GM19455 (cell line): Measurements from ENCODE around the gene TLL2.

Experiments
- ATAC-seq: cut with Tn5 transposase; IDR thresholded peaks from one replicate; pipeline ENCODE4 v1.9.1; 2021; ENCODE audit not compliant: unreplicated experiment

Gene TLL2

DNA sequence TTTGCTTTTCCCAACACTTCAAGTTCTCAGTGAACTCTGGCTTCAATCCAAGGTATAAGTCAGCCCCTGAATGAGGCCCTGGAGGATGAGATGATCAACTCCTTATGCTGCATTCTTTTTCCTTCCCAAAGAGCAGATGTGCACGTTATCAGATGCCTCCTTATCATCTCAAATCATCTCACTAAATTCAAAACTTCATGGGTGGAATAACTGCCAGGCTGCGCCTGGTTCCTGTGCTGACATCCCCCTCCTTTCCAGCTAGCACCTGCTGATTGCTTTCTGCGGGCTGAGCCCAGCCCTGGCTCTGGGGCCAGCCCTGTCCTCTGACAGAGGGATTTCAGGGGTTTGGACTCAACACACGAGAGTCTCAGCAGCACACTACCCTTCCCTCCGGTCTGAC lies 44.9 kb downstream of the TLL2 start:
- ATAC-seq: no peak

DNA sequence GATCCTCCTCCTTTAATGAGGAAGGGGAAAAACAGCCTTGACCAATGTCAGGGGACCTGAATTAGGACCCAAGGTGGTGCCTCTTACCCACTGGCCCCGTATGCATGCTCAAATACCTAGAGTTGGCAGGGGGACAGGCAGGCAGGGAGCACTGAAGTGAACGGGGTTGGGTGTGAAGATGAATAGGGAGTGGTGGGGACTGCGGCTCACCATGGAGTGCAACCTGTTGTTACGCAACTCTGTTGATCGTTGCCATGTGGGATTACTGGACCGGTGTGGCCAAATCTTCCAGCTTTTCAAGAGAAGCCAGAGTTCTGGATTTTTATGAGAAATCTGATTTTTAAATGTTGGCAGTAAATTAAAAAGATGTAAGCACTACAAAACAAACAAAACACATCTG lies 48.1 kb downstream of the TLL2 start:
- ATAC-seq: no peak

DNA sequence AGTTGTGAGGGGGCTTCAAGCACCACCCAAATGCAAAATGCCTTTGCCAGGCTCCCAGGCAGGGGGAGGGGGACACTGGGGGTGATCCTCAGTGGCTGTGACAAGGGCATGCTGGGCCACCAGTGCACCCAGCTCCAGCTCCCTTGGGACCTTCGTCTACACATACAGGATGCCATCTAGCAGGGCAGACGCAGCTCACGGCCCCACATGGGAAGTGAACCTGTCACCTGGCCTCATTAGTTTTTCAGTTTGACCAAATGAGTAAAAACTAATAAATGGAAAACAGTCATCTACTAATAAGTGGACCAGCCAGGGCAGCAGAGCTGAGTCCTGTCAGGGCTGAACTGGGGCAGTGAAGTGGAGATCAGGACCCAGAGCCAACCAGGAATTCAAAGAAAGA lies 50.2 kb downstream of the TLL2 start:
- ATAC-seq: no peak

DNA sequence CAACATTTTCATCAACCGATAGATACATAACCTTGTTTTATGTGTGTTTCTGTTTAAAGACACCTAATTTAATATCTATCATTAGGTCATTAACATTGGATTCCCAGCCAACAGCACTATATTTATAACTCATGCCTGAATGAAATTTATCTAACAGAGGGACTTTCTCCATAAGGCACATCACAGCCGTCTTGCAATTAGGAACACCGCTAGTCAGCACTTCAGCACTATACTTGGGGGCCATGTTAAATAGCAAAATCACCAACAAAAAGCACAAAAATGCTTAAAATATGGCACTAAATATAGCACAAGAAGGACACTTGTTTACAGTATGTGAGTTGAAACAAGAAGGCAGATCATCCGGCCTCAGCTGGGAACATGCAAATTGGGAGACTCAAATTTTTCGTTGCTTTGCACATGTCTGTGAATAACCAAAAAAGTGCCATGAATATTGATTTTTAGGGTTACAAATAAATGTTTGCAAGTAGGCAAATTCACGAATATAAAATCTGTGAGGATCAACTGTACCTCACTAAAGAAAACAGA lies 51.0 kb downstream of the TLL2 start:
- no peak for ATAC-seq

DNA sequence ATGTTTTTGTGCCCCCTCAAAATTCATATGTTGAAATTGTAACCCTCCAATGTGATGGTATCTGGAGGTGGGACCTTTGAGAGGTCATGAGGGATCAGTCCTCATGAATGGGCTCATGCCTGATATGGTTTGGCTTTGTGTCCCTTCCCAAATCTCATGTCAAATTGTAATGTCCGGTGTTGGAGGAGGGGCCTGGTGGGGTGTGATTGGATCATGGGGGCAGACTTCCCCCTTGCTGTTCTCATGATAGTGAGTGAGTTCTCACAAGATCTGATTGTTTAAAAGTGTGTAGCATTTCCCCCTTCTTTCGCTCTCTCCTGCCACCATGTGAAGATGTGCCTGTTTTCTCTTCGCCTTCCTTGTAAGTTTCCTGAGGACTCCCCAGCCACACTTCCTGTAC lies 53.4 kb downstream of the TLL2 start:
- ATAC-seq: no peak

DNA sequence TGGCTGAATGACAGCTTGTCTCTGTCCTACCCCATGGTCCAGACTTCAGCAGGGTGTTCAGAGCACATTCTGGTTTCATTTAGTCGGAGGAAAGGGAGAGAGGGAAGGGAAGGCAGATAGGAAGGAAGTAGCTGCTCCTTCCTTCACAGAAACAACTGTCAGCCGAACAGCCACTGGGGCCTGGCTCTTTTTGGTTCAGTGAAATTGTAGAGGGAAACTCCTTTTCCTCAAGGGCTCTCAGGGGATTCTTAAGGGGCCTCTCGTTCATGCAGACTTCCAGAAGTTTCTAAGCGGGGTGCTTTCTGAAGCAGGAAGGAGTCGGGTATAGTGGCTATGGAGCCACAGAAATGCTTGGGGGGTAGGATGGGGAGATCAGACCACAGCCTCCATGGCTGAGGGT lies 56.4 kb downstream of the TLL2 start:
- ATAC-seq: no peak

DNA sequence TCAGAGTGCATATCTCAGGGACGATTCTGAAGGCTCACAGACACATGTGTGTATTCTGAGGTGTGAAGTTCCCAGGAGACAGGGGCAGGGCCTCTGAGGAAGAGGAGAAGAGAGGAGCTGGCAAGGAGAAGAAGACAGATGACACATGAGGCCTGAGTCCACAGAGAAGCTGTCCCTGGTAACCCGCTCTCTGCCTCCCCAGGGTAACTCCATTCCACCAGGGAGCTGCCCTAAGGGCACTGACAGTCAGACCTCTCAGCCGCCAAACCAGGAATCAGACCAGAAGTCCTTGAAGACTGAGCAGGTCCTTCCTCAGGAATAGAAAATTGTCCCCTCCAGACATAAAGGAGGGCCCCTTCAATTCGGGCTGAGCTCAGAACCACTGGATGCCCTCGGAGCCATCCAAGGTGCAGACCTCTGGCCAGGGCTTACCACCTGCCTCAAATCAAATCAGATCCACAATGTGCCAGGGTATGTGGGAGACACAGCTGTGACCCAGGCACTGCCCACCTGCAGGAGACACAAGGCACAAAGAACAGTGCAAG lies 57.4 kb downstream of the TLL2 start:
- no peak for ATAC-seq

DNA sequence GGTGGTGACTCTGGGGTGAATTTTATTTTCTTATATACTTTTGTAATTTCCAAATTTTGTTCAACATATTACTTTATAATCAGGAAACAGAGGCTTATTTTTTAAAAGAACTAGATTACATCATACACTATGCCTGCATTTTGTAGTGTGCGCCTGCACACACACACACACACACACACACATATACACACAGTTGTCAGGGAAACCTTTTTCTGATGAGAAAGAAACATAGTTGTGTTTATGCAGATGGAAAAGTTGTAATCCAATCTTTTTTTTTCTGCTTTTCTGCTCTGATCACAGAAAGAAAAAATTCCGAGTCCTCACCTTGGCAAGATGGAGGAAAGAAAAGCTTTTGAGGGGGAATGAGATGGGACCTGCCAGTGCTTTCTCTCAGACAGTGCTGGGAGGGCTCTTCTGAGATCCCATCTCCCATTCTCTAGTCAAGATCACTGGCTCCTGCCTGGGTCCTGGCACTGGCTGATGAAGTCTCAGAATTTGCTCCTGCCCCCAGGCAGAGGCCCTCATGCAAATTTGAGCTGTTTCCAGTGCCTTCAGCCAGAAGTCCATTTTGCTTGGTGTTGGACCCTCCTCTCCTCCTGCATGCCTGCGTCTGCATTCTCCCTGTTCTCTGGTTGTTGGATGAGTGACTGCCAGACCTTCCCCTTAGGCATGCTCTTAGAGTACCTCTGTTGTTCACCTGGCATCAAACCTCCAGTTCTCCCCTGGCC lies 59.7 kb downstream of the TLL2 start:
- no peak for ATAC-seq

DNA sequence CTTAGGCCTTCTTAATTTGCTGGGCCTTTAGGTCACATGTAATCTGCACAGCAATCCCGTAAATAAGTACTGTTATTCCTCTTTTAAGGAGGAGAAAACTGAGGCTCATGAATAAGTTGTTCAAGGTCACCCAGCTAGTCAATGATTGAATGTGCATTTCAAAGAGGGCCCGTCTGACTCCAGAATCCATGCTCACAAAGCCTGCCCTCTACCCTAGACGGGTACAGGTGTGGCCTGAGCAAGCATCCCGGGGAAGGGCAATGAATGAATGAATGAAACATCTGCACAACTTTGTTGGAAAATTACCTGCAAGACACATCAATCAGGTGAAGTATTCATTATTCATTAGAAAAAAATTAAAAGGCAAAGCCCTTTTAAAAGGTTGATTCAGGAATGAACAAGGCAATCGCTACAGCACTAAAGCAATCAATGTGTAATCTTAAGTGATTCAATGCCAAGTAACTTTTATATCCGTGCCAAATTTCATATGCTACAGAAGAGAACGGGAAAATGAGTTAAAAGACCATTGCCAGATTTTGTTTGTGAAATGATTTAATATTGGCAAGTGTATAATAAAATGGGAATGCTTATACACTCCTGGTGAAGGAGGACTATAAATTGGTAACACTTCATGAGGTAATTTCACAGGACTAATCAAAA lies 61.1 kb downstream of the TLL2 start:
- no peak for ATAC-seq

DNA sequence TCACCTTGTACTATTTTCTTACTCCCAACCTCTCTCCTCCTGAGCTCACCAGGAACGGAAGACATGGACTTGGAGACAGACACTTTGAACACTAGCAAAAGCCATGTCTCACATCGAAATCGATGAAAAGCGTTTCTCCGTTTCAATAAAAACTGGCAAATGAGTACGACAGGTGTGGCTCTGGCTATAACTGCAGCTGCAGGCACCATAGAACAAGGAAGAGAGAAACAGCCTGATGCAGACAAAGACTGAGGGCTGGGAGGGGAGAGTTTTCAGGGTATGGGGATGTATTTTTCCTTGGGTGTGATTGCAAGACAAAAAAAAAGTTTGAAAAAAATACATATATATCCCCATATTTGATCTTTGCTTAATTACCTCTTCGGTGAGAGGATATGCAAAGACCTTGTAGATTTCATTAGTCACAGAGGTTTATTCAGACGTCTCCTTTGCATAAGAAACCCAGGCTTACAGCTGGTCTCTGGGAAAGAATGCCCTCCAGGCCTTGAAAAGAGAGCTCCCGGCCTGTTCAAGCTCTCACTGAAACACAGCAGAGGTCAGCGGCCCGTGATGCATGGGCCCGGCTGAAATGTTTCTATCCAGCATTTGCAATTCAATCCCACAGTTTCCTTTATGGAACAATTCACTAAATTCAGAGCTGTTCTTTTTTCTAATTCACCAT lies 63.1 kb downstream of the TLL2 start:
- ATAC-seq: no peak

DNA sequence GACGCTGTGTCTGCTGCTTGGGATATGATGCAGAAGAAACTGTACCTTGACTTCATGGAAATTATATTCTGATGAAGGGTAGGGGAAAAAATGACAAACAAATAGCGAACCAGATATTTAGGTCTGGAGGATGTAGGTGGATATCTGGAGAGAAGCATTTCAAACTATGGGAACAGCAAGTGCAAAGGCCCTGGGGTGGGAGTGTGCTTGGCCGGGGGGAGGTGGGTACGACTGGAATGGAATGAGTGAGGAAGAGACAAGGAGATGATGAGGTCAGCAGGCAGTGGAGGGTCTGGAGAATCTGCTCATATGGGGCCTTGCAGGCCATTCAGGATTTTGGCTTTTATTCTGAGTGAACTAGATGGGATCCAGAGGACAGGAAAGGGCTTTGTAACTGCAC lies 65.2 kb downstream of the TLL2 start:
- ATAC-seq: no peak

DNA sequence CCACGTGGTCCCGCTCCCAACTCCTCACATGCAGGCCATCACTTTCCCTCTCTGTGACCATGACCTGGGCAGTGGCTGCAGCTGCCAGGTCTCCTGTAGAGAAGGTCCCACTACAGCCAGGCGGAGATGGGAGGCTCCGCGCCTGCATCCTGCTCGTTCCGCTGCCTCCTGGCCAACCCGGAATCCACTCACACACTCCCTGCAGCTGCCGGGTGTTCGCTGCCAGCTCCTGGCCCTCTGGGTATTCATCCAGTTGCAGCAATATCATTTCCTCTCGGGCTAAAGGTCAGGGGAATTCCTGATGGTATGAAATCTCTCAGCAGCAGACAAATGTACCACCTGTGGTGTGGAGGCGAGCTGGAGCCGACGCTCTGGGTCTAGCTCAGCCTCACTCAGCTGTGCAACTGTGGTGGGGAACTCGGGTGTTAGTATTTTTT lies 65.7 kb downstream of the TLL2 start:
- no peak for ATAC-seq

DNA sequence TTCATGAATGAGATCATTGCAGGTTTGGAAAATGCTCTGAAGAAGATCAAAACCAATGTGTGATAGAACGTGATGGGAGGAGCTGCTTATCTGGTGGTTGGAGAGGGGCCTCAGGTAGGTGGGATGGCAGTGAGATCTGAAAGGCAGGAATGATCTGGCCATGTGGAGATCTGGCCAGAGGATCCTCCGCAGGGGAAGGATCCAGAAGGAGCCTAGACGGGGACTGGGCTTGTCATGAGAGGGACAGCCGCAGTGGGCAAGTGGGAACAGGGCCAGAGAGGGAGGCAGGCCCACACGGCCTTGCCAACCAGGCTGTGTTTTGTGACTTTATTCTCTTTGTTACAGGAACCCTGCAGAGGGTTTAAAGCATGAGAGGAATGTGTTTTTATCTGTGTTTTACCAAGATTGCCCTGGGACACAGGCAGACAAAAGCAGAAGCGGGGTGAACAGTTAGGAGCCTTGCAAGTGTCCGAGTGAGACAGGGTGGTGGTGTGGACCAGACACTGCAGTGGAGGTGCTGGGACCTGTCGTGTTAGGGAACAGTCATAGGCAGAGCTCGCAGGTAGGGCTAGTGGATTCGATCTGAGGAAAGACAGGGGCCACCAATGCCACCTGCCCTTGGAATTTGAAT lies 66.6 kb downstream of the TLL2 start:
- ATAC-seq: no peak

DNA sequence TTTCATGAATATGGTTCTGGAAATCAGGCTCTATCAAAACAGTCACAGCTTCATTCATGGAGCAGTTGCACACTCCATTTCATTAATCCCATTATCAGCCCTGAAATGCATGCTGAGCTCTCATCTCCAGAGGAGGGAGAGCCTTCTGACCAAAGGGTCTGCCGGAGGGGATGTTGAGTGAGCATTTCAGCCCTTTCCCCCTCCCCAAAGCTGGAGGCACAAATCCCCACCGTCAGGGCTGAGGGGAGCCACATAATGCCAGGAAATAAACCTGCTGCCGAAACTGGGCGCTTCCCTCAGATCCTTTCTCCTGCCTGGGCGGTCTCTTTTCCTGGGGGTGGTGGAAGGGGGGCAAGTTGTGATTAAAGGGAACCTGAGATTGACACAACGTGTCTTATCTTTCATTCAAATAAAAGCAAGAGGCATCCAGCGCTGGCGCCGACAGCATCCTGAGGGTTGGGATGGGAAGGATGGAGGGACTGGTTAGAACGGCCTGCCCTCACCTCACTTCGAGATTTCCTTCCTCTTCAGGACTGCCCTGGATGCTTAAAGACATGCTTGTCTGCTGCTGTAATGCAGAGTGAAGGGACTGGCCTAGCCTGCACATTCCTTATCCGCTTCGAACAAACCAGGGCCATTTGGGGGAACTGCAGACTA lies 71.6 kb downstream of the TLL2 start:
- ATAC-seq: no peak

DNA sequence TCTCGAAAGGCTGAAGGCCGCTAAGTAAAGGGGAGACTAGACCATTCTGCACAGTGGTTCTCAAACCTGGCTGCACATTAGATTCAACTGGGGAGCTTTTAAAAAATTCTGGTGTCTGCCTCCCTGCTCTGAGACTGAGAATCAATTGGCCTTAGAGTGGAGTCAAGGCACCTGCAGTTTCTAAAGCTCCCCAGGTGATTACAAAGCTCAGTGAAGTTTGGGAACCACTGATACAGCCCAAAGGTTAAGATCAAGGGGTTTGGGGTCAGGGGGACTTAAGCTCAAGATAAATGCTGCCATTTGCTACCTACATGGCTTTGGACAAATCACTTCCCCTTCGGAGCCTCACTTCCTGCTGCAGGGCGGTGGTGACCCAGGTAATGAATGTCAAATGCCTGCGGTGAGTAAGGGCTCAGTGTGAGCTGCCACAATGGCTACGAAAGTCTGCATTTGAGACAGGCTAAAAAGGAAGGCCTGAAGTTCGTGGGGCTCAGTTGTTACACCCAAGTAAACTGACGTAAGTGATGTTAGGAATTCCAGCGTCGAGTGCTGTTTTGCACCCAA lies 72.3 kb downstream of the TLL2 start:
- no peak for ATAC-seq

DNA sequence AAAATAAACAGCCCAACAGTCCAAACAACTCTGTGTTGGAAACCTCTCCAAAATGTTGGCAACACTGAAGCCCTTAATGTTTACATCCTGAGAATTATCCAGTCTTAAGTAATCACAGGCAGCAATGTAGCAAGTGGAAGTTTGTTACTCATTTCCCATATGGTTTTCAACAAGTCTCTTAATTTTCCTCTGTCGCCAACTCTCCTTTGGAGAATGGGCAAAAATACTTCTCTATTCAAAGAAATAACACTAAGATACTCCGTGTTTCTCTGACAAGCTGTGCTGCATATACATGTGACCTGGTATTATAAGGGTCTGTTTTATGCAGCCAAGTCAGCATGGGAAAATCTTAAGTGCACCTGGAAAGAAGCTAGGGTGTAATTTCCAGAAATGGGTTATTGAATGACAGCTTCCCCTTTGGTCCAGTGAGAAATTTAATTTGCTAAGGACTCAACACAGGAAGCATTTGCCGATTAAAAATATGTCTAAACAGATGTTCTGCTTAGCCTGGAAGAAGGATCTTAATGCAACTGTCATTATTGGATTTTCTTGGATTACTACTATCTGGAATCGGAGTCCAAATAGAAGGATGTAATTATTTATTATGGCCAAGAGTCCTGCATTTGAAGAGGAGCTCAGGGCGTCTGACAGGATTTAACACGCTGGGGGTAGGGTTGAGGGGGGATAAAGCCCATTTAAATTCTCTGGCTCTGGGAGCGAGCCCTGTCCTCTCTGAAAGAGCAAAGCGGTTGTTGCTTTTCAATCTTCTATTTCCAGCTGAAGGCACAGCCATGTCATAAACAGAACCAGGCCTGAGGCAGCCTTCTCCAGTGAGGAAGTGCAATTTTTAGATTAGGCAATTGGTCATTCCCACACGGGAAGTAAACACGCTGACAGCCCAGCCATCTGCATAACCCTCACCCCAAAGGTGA lies 73.1 kb downstream of the TLL2 start:
- ATAC-seq: no peak

DNA sequence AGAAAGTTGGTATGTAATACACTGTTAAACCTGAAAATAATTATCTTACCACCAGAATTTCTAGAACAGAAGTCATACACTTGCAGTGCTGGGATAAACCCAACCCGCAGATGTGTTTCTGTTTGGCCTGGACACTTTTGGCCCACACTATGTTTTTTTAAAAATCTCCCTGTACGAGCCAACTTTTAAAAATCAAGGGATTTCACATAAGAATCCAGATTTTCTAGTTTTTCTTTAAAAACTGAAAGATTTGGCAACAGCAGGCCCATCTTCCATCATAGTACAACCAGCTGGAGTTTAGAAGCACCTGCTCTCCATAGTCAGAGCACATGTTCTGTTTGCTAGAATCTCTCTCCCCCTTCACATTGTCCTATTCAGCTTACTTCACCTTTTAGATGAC lies 74.0 kb downstream of the TLL2 start:
- ATAC-seq: no peak

DNA sequence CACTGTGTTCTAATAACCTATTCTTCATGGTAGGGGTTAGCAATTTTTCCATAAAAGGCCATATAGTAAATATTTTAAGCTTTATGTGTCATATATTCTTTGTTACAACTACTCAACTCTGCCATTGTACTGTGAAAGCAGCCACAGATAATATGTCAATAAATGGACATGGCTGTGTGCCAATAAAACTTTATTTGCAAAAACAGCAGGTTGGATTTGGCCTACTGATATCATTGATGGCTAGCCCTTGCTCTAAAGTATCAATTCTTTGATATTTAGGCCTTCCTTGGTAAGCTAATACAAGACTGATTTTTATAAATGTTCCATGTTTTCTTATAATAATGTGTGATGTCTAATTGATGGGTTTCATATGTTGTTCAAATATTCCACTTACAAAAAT lies 77.7 kb downstream of the TLL2 start:
- ATAC-seq: no peak

DNA sequence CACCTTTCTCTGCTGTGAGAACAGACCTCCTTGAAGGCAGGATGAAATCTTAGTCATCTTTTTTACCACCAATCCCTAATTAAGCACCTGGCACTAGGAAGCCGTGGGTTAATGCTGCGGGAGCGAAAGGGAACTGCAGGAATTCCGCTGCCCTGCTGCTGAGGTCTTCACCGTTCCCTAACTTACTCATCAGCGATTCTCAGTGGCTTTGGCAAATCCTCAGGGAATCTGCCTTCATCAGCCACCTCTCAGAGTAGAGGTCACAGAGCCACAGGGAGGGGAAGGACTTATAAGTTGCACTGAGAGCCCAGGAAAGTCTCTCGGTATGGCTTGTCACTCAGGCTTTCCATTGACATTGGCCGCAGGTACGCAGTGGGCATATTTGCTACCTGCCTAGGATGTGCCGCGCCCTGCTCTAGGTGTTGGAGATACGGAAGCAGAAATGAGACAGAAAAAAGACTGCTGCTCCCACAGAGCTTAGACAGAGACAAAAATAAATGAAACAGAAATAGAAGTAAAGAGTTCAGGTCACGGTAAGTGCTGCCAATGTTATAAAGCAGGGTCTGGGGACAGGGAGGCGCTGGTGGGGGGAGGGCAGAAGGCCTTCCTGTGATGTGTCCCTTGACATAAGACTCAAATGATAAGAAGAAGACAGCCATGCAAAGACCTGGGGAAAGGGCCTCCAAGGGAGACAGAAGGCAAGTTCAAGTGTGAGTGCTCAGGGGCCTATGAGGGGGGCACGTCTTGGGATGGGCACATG lies 82.3 kb downstream of the TLL2 start:
- ATAC-seq: no peak
